Measurements from ENCODE around the gene HSD17B14.

GRCh38 chr19:48844472-48844871 lies 8.2 kb upstream of the HSD17B14 start:
- TF ChIP-seq EP300 (IDR thresholded peaks at IDR 0.05) (no peak), NFE2L2 (conservative IDR thresholded peaks at IDR 0.05; ENCODE audit: low read length) (no peak), CTCF (IDR thresholded peaks at IDR 0.05) (no peak), POLR2A (IDR thresholded peaks at IDR 0.05; ENCODE audit: low read length) (no peak), RNF2 (IDR thresholded peaks at IDR 0.05; ENCODE audit: borderline replicate concordance, low read depth) (no peak), RAD21 (conservative IDR thresholded peaks at IDR 0.05 in 1 of 2, IDR thresholded peaks at IDR 0.05 in 1 of 2) (no peak)
- TF ChIP-seq, protein P1, sequence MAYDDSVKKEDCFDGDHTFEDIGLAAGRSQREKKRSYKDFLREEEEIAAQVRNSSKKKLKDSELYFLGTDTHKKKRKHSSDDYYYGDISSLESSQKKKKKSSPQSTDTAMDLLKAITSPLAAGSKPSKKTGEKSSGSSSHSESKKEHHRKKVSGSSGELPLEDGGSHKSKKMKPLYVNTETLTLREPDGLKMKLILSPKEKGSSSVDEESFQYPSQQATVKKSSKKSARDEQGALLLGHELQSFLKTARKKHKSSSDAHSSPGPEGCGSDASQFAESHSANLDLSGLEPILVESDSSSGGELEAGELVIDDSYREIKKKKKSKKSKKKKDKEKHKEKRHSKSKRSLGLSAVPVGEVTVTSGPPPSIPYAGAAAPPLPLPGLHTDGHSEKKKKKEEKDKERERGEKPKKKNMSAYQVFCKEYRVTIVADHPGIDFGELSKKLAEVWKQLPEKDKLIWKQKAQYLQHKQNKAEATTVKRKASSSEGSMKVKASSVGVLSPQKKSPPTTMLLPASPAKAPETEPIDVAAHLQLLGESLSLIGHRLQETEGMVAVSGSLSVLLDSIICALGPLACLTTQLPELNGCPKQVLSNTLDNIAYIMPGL (CRISPR knock-in tag; IDR thresholded peaks at IDR 0.05; ENCODE audit: borderline replicate concordance): no peak
